ENCODE data around the gene GPRC5C.

The GPRC5C gene

DNA sequence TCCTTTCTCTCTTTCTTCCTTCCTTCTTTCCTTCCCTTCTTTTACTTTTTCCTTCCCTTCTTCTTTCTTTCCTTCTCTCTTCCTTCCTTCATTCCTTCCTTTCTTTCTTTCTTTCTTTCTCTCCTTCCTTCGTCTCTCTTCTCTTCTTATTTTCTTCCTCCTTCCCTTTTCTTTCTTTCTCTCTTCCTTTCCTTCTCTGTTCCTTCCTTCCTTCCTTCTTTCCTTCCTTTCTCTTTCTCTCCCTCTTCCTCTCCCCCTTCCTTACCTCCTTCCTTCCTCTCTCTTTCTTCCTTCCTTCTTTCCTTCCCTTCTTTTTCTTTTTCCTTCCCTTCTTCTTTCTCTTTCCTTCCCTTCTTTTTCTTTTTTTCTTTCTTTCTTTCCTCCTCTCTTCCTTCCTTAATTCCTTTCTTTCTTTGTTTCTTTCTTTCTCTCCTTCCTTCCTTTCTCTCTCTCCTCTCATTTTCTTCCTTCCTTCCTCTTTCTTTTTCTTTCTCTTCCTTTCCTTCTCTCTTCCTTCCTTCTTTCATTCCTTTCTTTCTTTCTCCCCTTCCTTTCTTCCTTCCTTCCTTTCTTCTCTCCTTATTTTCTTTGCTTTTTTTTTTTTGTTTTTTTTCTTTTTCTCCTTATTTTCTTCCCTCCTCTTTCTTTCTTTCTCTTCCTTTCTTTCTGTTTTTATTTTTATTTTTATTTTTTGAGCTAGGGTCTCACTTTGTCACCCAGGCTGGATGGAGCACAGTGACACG, 41.8 kb upstream of the GPRC5C start:
- TF ChIP-seq, protein P1, sequence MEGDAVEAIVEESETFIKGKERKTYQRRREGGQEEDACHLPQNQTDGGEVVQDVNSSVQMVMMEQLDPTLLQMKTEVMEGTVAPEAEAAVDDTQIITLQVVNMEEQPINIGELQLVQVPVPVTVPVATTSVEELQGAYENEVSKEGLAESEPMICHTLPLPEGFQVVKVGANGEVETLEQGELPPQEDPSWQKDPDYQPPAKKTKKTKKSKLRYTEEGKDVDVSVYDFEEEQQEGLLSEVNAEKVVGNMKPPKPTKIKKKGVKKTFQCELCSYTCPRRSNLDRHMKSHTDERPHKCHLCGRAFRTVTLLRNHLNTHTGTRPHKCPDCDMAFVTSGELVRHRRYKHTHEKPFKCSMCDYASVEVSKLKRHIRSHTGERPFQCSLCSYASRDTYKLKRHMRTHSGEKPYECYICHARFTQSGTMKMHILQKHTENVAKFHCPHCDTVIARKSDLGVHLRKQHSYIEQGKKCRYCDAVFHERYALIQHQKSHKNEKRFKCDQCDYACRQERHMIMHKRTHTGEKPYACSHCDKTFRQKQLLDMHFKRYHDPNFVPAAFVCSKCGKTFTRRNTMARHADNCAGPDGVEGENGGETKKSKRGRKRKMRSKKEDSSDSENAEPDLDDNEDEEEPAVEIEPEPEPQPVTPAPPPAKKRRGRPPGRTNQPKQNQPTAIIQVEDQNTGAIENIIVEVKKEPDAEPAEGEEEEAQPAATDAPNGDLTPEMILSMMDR (IDR thresholded peaks at IDR 0.05; ENCODE audit: insufficient read depth, low read depth, low read length, missing control alignments): no peak
- DNase-seq (ENCODE audit: low read depth): no peak

DNA sequence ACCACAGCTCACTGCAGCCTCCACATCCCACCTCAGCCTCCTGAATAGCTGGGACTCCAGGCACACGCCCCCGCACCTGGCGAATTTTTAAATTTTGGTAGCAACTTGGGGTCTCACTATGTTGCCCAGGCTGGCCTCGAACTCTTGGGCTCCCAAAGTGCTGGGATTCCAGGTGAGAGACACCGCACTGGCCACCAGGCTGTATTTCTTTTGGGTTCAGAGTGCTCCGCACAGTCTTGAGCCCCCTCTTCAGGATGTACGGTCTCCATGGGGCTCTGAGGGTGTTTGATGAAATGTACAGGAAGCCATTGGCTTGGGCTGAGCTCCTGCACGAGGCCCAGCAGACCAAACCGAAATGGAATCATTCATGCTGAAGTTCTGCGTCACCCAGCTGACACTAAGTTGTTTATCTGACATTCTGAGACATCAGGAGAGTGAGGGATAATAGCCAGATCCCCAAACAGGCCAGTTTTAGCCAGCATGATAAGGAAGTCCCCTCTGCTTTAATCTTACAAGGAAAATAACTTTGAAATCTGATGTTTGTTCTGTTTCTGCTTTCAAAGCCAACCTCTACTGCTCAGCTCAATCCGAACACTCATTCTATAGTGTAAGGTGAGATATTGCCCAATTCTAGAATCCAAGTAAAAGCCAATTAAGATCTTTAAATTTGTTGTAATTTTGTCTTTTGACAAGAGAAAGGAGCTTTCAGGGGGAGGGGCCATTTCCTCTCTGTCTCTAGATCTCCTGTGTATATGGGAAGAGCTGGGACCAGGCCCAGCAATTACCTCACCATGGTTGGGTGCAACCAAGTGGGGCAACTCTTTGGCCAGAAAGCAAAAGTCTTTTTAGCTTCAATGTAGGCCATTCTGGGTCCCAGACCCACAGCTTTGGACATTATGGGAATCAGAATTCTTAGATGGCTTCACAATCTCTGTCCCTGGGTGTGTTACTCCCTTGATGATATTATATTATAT, 40.9 kb upstream of the GPRC5C start:
- TF ChIP-seq, protein P1 (IDR thresholded peaks at IDR 0.05; ENCODE audit: insufficient read depth, low read depth, low read length, missing control alignments): no peak
- H3K4me3 ChIP-seq (ENCODE audit: low read depth, low read length): no peak overlapping the region
- no peak for DNase-seq (ENCODE audit: low read depth)

More for the DNA sequence above, 41.8 kb upstream of the GPRC5C start:
- no peak overlapping the region for H3K4me3 ChIP-seq (ENCODE audit: low read depth, low read length)

DNA sequence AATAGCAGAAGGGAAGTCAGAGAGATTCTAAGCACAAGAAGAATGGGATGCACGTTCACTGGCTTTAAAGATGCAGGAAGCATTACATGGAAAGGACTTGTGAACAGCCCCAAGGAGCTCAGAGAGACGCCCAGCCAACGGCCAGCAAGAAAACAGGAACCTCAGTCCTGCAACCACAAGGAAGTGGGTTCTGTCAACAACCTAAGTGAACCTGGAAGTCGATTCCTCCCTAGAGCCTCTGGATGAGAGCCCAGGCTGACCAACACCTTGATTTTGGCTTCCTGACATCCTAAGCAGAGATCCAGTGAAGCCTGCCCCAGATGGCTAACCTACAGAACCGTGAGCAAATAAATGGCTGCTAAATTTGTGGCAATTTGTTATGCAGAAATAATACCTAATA, 40.1 kb upstream of the GPRC5C start:
- DNase-seq (ENCODE audit: low read depth): no peak
- TF ChIP-seq, protein P1 (IDR thresholded peaks at IDR 0.05; ENCODE audit: insufficient read depth, low read depth, low read length, missing control alignments): no peak
- H3K4me3 ChIP-seq (ENCODE audit: low read depth, low read length): no peak overlapping the region

DNA sequence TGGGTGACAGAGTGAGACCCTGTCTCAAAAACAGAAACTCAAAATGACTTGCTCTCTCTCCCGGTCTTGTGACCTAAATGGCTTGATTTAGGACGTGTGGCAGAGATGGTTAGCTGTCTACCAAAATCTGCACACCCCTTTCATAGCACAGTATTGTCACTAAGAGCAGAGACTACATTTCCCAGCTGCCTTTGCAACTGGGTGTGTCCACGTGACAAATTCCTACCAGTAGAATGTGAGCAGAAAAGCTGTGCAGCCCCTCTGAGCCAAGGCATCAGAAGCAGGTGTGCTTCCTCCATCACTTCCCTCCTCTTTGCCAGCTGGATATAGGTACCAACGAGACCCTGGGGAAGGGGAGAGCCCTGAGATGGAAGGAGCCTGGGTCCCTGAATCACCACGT, 39.0 kb upstream of the GPRC5C start:
- H3K4me3 ChIP-seq (ENCODE audit: low read depth, low read length): no peak overlapping the region
- TF ChIP-seq, protein P1 (IDR thresholded peaks at IDR 0.05; ENCODE audit: insufficient read depth, low read depth, low read length, missing control alignments): no peak
- DNase-seq (ENCODE audit: low read depth): peak; percentile 11

DNA sequence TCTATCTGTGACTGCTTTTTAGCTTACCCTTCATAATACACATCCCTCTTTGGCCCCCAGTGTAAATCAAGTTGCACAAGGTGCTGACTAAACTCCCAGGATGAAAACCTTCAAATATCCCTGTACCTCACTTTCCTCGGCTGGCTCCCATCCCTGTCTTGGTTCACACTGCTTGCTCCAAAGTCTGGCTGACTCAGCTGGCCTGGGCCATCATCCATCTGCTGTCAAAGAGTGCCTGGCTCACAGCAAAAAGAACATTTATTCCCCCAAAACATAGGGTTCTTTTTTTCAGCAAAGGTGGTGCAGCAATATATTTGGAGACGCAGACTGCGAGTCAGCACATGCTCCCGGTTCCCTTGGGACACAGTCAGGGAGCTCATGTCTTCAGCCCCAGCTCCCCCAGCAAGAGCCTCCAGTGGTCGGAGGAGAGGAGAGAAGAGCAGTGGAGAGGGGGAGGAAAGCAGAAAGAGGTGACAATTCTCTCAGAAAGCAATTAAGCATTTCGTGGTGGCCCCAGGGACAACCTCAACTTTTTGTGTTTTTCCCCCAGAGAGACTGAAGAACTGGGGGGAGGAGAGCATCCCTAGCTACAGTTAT, 38.4 kb upstream of the GPRC5C start:
- DNase-seq (ENCODE audit: low read depth): no peak

DNA sequence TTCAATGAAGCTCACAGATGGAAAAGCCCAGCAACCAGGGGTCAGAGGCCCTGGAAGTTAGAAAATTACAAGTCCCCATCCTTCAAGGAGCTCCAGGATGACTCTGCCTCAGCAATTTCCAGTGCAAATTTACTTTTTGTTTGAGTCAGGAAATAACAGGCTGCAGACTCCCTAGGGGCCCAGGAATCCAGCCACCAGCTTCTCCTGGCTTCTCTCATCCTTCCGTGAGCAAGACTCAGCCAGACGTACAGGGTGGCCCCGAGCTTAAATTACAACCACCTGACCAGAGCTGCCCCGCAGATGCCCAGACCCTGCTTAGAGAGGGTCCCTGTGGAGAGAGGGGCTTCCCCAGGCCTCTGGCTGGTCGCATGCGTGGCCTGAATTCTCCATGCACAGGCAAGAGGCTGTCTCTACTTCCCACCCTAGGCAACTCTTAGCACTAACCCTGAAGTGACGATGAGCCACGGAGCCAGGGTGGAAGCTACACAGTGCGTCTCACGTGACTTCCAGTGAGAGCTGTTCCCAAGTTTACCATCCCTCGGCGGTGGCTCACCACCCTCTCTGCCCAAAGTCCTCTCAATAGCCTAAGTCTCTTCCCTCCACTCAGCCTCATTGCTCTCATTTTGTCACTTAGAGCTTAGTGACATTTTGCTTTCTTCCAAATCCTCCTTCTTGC, 37.5 kb upstream of the GPRC5C start:
- TF ChIP-seq, protein P1 (IDR thresholded peaks at IDR 0.05; ENCODE audit: insufficient read depth, low read depth, low read length, missing control alignments): no peak
- DNase-seq (ENCODE audit: low read depth): no peak
- H3K4me3 ChIP-seq (ENCODE audit: low read depth, low read length): no peak overlapping the region

More for the DNA sequence above, 38.4 kb upstream of the GPRC5C start:
- H3K4me3 ChIP-seq (ENCODE audit: low read depth, low read length): no peak overlapping the region
- TF ChIP-seq, protein P1 (IDR thresholded peaks at IDR 0.05; ENCODE audit: insufficient read depth, low read depth, low read length, missing control alignments): no peak
